ENCODE data around the gene ABCG5.

The ABCG5 gene

GRCh38 chr2:43838560-43839267, at the start of gene ABCG5, which contains the start of gene ABCG8:
ABCG5 (minus strand) TSS chr2:43838839; CDS start chr2:43838679, 160 bp downstream.
ABCG8 (plus strand) TSS chr2:43838971; CDS start chr2:43839054, 83 bp downstream.
- Mint-ChIP-seq H3K9me3 (no peaks in the 10 kb centered on the region), H3K36me3 (no peaks in the 10 kb centered on the region), H3K27ac (no peak within 1 kb of the TSS), H3K4me1 (no peaks in the 10 kb centered on the region), H3K4me3 (no peak within 1 kb of the TSS)
- DNase-seq (ENCODE audit: low spot score in 2 of 2), result peak in 1 of 2 donors; percentile 32
- ATAC-seq, result no peak

GRCh38 chr2:43887176-43887575, 48.5 kb upstream of the ABCG5 start:
- Mint-ChIP-seq H3K4me3 (no peak overlapping the region), H3K36me3 (peaks cover 69% of the 10 kb centered on the region), H3K27ac (no peak overlapping the region), H3K4me1 (no peaks in the 10 kb centered on the region), H3K9me3 (no peaks in the 10 kb centered on the region)
- no peak for DNase-seq (ENCODE audit: low spot score in 2 of 2)
- no peak for ATAC-seq

- no peak for DNase-seq (ENCODE audit: low spot score in 2 of 2)
- peak overlapping the region; percentile 34 for H3K27ac Mint-ChIP-seq
Observed at GRCh38 chr2:43885132-43885632, 46.5 kb upstream of the ABCG5 start.

GRCh38 chr2:43884689-43885088, 46.0 kb upstream of the ABCG5 start:
- Mint-ChIP-seq H3K4me3 (no peak overlapping the region), H3K36me3 (peaks cover 44% of the 10 kb centered on the region), H3K4me1 (no peaks in the 10 kb centered on the region), H3K9me3 (no peaks in the 10 kb centered on the region), H3K27ac (no peak overlapping the region)
- ATAC-seq (no peak), DNase-seq (ENCODE audit: low spot score in 2 of 2) (no peak)

More at GRCh38 chr2:43885132-43885632, 46.5 kb upstream of the ABCG5 start:
- no peaks in the 10 kb centered on the region for H3K9me3 Mint-ChIP-seq
- ATAC-seq, result no peak
- no peaks in the 10 kb centered on the region for H3K4me1 Mint-ChIP-seq
- H3K4me3 Mint-ChIP-seq, result no peak overlapping the region
- H3K36me3 Mint-ChIP-seq, result peaks cover 49% of the 10 kb centered on the region

GRCh38 chr2:43882312-43882711, 43.7 kb upstream of the ABCG5 start:
- ATAC-seq (no peak), DNase-seq (ENCODE audit: low spot score in 2 of 2) (no peak)
- no peaks in the 10 kb centered on the region for H3K9me3 Mint-ChIP-seq
- no peak overlapping the region for H3K4me3 Mint-ChIP-seq
- H3K4me1 Mint-ChIP-seq, result peaks cover 6% of the 10 kb centered on the region
- H3K36me3 Mint-ChIP-seq, result peaks cover 21% of the 10 kb centered on the region
- no peak overlapping the region for H3K27ac Mint-ChIP-seq

- Mint-ChIP-seq H3K27ac (no peak overlapping the region), H3K4me3 (no peak overlapping the region), H3K4me1 (peaks cover 6% of the 10 kb centered on the region), H3K9me3 (no peaks in the 10 kb centered on the region), H3K36me3 (peaks cover 9% of the 10 kb centered on the region)
- ATAC-seq (no peak), DNase-seq (ENCODE audit: low spot score in 2 of 2) (no peak)
Observed at GRCh38 chr2:43880952-43881351, 42.3 kb upstream of the ABCG5 start.

GRCh38 chr2:43880471-43880870, 41.8 kb upstream of the ABCG5 start:
- H3K4me3 Mint-ChIP-seq, result no peak overlapping the region
- H3K9me3 Mint-ChIP-seq, result no peaks in the 10 kb centered on the region

GRCh38 chr2:43879261-43879660, 40.6 kb upstream of the ABCG5 start:
- no peak for DNase-seq (ENCODE audit: low spot score in 2 of 2)
- no peak overlapping the region for H3K27ac Mint-ChIP-seq

More at GRCh38 chr2:43880471-43880870, 41.8 kb upstream of the ABCG5 start:
- ATAC-seq (no peak), DNase-seq (ENCODE audit: low spot score in 2 of 2) (no peak)
- H3K4me1 Mint-ChIP-seq, result peaks cover 6% of the 10 kb centered on the region
- H3K27ac Mint-ChIP-seq, result no peak overlapping the region
- H3K36me3 Mint-ChIP-seq, result peaks cover 4% of the 10 kb centered on the region

GRCh38 chr2:43877782-43878464, 39.3 kb upstream of the ABCG5 start:
- Mint-ChIP-seq H3K27ac (no peak overlapping the region), H3K4me1 (peaks cover 6% of the 10 kb centered on the region), H3K4me3 (no peak overlapping the region), H3K9me3 (no peaks in the 10 kb centered on the region), H3K36me3 (no peaks in the 10 kb centered on the region)
- peak; percentile 80 for ATAC-seq
- peak; percentile 61 to 89 for DNase-seq (ENCODE audit: low spot score in 2 of 2)

More at GRCh38 chr2:43879261-43879660, 40.6 kb upstream of the ABCG5 start:
- Mint-ChIP-seq H3K4me3 (no peak overlapping the region), H3K36me3 (no peaks in the 10 kb centered on the region), H3K9me3 (no peaks in the 10 kb centered on the region), H3K4me1 (peaks cover 6% of the 10 kb centered on the region)
- no peak for ATAC-seq

GRCh38 chr2:43874776-43875451, 36.3 kb upstream of the ABCG5 start:
- Mint-ChIP-seq H3K27ac (no peak overlapping the region), H3K9me3 (no peaks in the 10 kb centered on the region), H3K36me3 (no peaks in the 10 kb centered on the region), H3K4me1 (peaks cover 6% of the 10 kb centered on the region), H3K4me3 (no peak overlapping the region)
- ATAC-seq (no peak), DNase-seq (ENCODE audit: low spot score in 2 of 2) (no peak)

- DNase-seq (ENCODE audit: low spot score in 2 of 2) (no peak), ATAC-seq (no peak)
- no peak overlapping the region for H3K27ac Mint-ChIP-seq
- no peak overlapping the region for H3K4me3 Mint-ChIP-seq
- no peaks in the 10 kb centered on the region for H3K36me3 Mint-ChIP-seq
- no peaks in the 10 kb centered on the region for H3K9me3 Mint-ChIP-seq
- no peaks in the 10 kb centered on the region for H3K4me1 Mint-ChIP-seq
Observed at GRCh38 chr2:43872151-43872550, 33.5 kb upstream of the ABCG5 start.

- no peaks in the 10 kb centered on the region for H3K4me1 Mint-ChIP-seq
- no peaks in the 10 kb centered on the region for H3K36me3 Mint-ChIP-seq
- H3K4me3 Mint-ChIP-seq, result no peak overlapping the region
- DNase-seq (ENCODE audit: low spot score in 2 of 2), result no peak
- no peak overlapping the region for H3K27ac Mint-ChIP-seq
- no peak for ATAC-seq
- peaks cover 2% of the 10 kb centered on the region for H3K9me3 Mint-ChIP-seq
Observed at GRCh38 chr2:43855292-43855691, 16.7 kb upstream of the ABCG5 start.

GRCh38 chr2:43854671-43855070, 16.0 kb upstream of the ABCG5 start:
- Mint-ChIP-seq H3K36me3 (no peaks in the 10 kb centered on the region), H3K4me3 (no peak overlapping the region), H3K27ac (no peak overlapping the region), H3K9me3 (peaks cover 2% of the 10 kb centered on the region), H3K4me1 (no peaks in the 10 kb centered on the region)
- ATAC-seq (no peak), DNase-seq (ENCODE audit: low spot score in 2 of 2) (no peak)

- no peak overlapping the region for H3K27ac Mint-ChIP-seq
- H3K4me3 Mint-ChIP-seq, result no peak overlapping the region
- DNase-seq (ENCODE audit: low spot score in 2 of 2) (peak in 1 of 2 donors; percentile 39), ATAC-seq (no peak)
- no peaks in the 10 kb centered on the region for H3K36me3 Mint-ChIP-seq
- H3K4me1 Mint-ChIP-seq, result no peaks in the 10 kb centered on the region
- H3K9me3 Mint-ChIP-seq, result no peaks in the 10 kb centered on the region
Observed at GRCh38 chr2:43853141-43854081, 14.8 kb upstream of the ABCG5 start.

Measured in stimulated activated effector memory CD8-positive, alpha-beta T cell treated with anti-CD3 and anti-CD28 coated beads, Interleukin-12 subunit alpha, Interleukin-12 subunit beta, amount 100 ng/mL, for 72 hours (primary cell).